ENCODE measurements around the gene TSKU. TPM values are rescaled to one million over a fixed set of nuclear protein-coding genes. Genes with fewer than 3 reads are reported as not detected.

Gene TSKU
- total and polyA plus RNA-seq, 9 of the 15 experiments (the other 6 are each of a cell fraction or from before 2014, with no cell fraction given) = 0.60 to 11.9 (median 8.4) TPM

DNA sequence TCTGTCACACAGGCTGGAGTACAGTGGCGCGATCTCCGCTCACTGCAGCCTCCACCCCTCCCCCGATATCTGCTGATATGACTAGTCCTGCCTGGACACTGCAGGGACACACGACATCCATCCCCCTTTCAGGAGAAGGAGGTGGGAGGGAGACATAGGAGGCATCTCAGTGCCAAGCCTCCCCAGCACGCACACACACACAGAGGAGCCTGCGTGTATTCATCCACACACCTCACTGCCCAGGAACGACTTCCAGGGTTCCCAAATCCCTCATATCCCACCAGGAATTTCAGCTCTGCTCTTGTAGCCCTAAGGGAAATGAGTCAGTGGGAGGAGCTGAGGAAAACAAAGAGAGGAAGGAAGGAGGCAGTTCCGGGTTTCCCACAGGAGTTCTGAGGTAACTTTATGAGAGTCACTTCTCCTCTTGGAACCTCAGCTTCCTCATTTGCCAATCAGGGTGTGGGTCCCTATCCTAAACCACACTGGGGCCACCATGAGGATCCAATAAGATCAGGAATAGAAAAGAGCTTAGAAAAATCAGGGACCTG, 40.4 kb downstream of the TSKU start (continued):
- TF ChIP-seq ZNF717 (CRISPR knock-in tag; IDR thresholded peaks at IDR 0.05) (no peak), ZNF507 (tag; conservative IDR thresholded peaks at IDR 0.05) (no peak), PML (IDR thresholded peaks at IDR 0.05; ENCODE audit: low read length) (no peak), BRD9 (IDR thresholded peaks at IDR 0.05; ENCODE audit: low read depth, partially characterized antibody) (peak; percentile 25), DPF2 (IDR thresholded peaks at IDR 0.05) (peak; percentile 18; the same call in 1 of the 2 replicates), NR4A1 (CRISPR knock-in tag; IDR thresholded peaks at IDR 0.05) (no peak), NR4A1 (tag; IDR thresholded peaks at IDR 0.05) (peak; percentile 31; the same call in 1 of the 2 replicates), HBP1 (CRISPR knock-in tag; IDR thresholded peaks at IDR 0.05) (no peak), PHF8 (IDR thresholded peaks at IDR 0.05; ENCODE audit: borderline replicate concordance, low read length) (peak; percentile 35; the same call in 1 of the 2 replicates), NUFIP1 (IDR thresholded peaks at IDR 0.05; ENCODE audit: partially characterized antibody) (no peak), ZNF395 (CRISPR knock-in tag; IDR thresholded peaks at IDR 0.05) (0 out of 2 replicates have a peak, but pooled peaks have one; percentile 11), FOXK2 (conservative IDR thresholded peaks at IDR 0.05 in 1 of 2, IDR thresholded peaks at IDR 0.05 in 1 of 2; ENCODE audit: low read depth in 2 of 2) (peak in 1 of 2 experiments; percentile 25; a peak in 1 of 4 replicates), SUPT5H (IDR thresholded peaks at IDR 0.05) (no peak), PYGO2 (tag; IDR thresholded peaks at IDR 0.05) (no peak), ARID4B (CRISPR knock-in tag; IDR thresholded peaks at IDR 0.05) (no peak), PKNOX1 (IDR thresholded peaks at IDR 0.05) (no peak), ZNF316 (IDR thresholded peaks at IDR 0.05) (peak; percentile 69), ZNF280B (CRISPR knock-in tag; IDR thresholded peaks at IDR 0.05) (no peak)
- TF ChIP-seq, protein P1, sequence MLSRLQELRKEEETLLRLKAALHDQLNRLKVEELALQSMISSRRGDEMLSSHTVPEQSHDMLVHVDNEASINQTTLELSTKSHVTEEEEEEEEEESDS (CRISPR knock-in tag; IDR thresholded peaks at IDR 0.05) = no peak

All from K562 (cell line).